Measurements from ENCODE around the gene POLR2A. TPM values are rescaled to one million over a fixed set of nuclear protein-coding genes. Genes with fewer than 3 reads are reported as not detected.

POLR2A gene
- total and polyA plus RNA-seq, 2 of the 4 experiments (the other 2 are of a cell fraction) = 54.0 to 56.6 TPM

DNA sequence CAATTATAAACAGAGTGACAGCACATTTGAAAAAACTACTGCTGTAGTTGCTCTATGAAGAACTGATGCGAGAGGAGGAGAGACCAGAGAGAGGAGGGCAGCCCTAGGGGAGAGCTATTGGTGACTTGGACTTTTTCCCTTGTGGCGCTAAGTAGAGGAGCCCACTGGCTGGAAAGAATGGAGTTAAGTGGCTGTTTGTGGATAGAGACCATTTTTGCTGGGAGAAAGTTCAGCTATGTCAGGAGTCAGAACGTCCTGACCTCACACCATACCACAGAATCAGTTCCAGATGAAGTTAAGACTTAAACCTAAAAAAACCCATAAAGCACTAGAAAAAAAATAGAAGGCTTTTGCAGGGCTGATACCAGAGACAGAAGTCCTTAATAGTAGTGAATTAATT, 2.0 kb downstream of the POLR2A start:
- H4K91ac ChIP-seq (ENCODE audit: insufficient read depth, low read depth, low read length) = no peak overlapping the region
- 0 out of 2 replicates have a peak overlapping the region, but pooled peaks have one; percentile 10 for H3K23ac ChIP-seq (ENCODE audit: low read depth, low read length)
- H2BK120ac ChIP-seq (ENCODE audit: low read depth, low read length) = no peak overlapping the region
- H3K9me3 ChIP-seq (ENCODE audit: control insufficient read depth, insufficient read depth, low read length) = no peaks in the 10 kb centered on the region
- H3K4ac ChIP-seq (ENCODE audit: low read depth, low read length) = no peak overlapping the region
- H4K5ac ChIP-seq (ENCODE audit: low read depth, low read length) = no peak overlapping the region
- peaks cover 60% of the 10 kb centered on the region for H4K20me1 ChIP-seq (ENCODE audit: insufficient read depth, low read length)
- H2AK5ac ChIP-seq (ENCODE audit: low read depth, low read length) = no peak overlapping the region
- dilution Hi-C loops (cut with HindIII; ENCODE audit: low sequenced_read_pairs, unreplicated experiment) = no loop called here
- CTCF ChIA-PET = interaction anchor here (0.7 to 1.2 kb wide), 2 partner anchors 10 to 49 kb away, joined by 3 read pairs; no protein-coding TSS in a partner anchor
- H3K14ac ChIP-seq (replicated peaks; ENCODE audit: low read depth, low read length) = peak overlapping the region; percentile 5; the same call in 1 of the 2 replicates
- H3K9me1 ChIP-seq (ENCODE audit: insufficient read depth, low read length) = peaks cover 6% of the 10 kb centered on the region; the same call in 1 of the 2 replicates
- H3K56ac ChIP-seq (ENCODE audit: extremely low read depth, insufficient read depth, low read length) = no peak overlapping the region
- BruUV-seq (replicated peaks) = no TSS peak
- peak overlapping the region; percentile 95 for H3K4me2 ChIP-seq (ENCODE audit: low read depth, low read length)
- H3K4me3 ChIP-seq (ENCODE audit: insufficient read depth, low read depth, low read length) = peak overlapping the region; percentile 17
- TF ChIP-seq FOS (IDR thresholded peaks at IDR 0.05; ENCODE audit: low read depth, low read length) (no peak), MAZ (IDR thresholded peaks at IDR 0.05; ENCODE audit: borderline replicate concordance, low read depth, low read length) (no peak), MXI1 (IDR thresholded peaks at IDR 0.05; ENCODE audit: borderline replicate concordance, low read depth, low read length) (no peak), SMC3 (IDR thresholded peaks at IDR 0.05; ENCODE audit: low read depth, low read length) (no peak), MAFK (IDR thresholded peaks at IDR 0.05; ENCODE audit: low read depth, low read length) (no peak), CEBPB (IDR thresholded peaks at IDR 0.05; ENCODE audit: low read depth, low read length) (no peak), RAD21 (IDR thresholded peaks at IDR 0.05; ENCODE audit: low read length) (no peak)
- TF ChIP-seq, protein P1, sequence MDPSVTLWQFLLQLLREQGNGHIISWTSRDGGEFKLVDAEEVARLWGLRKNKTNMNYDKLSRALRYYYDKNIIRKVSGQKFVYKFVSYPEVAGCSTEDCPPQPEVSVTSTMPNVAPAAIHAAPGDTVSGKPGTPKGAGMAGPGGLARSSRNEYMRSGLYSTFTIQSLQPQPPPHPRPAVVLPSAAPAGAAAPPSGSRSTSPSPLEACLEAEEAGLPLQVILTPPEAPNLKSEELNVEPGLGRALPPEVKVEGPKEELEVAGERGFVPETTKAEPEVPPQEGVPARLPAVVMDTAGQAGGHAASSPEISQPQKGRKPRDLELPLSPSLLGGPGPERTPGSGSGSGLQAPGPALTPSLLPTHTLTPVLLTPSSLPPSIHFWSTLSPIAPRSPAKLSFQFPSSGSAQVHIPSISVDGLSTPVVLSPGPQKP (IDR thresholded peaks at IDR 0.05; ENCODE audit: borderline replicate concordance, low read depth, low read length) = no peak
- H3K4me1 ChIP-seq (ENCODE audit: control insufficient read depth, insufficient read depth, low read length) = peaks cover 11% of the 10 kb centered on the region
- H3K18ac ChIP-seq (ENCODE audit: low read depth, low read length) = no peak overlapping the region
- POLR2A ChIA-PET (ENCODE audit: unreplicated experiment) = no interaction called here
- H2BK20ac ChIP-seq (ENCODE audit: low read depth, low read length) = no peak overlapping the region
- H2AFZ ChIP-seq (replicated peaks; ENCODE audit: low read length, poor library complexity) = no peak overlapping the region
- 20% methylated on average over 1 of the region's 3 CpGs; no CpG with 5 or more reads in 1 of the 2 experiments for WGBS, 2 experiments (ENCODE audit: extremely low coverage in 2 of 2, insufficient read length in 1 of 2)
- H3K9ac ChIP-seq (ENCODE audit: low read depth, low read length) = peak overlapping the region; percentile 24; the same call in 1 of the 2 replicates
- no peak overlapping the region for H4K8ac ChIP-seq (ENCODE audit: low read depth in 2 of 2, low read length in 2 of 2)
- in situ Hi-C loops (cut with MboI; ENCODE audit: low sequenced_read_pairs) = no loop called here
- intact Hi-C loops (cut with micrococcal nuclease) = no loop called here
- DNase-seq (peak; percentile 50), ATAC-seq (ENCODE audit: low read depth) (no peak)
- peaks cover 5% of the 10 kb centered on the region for H3K36me3 ChIP-seq (ENCODE audit: control insufficient read depth, insufficient read depth, low read length)
- no peak overlapping the region for H2BK5ac ChIP-seq (ENCODE audit: low read depth, low read length, poor library complexity, severe bottlenecking)
- H3K27ac ChIP-seq (ENCODE audit: insufficient read depth, low read length) = peak overlapping the region; percentile 16; the same call in 1 of the 2 replicates
- H2AK9ac ChIP-seq (replicated peaks; ENCODE audit: low read depth, low read length, poor library complexity) = no peak overlapping the region
- peaks cover 0 to 64% of the 10 kb centered on the region in 2 experiments; a peak in 2 of 4 replicates for H3K79me1 ChIP-seq (ENCODE audit: low read depth in 1 of 2, low read length in 2 of 2)
- H3K27me3 ChIP-seq (ENCODE audit: control insufficient read depth, insufficient read depth, low read length) = no peaks in the 10 kb centered on the region
- no peak overlapping the region for H2BK15ac ChIP-seq (ENCODE audit: low read depth, low read length)
